MM.1S (cell line): ENCODE measurements around the gene CIAO1.

ENCODE experiments used
- DNase-seq: peaks from one replicate; pipeline ENCODE4 v3.0.0-alpha.2; 2015
- H2AFZ ChIP-seq: fragments of 300-600 bp; sonication (generic); 2 replicates; pipeline ENCODE4 v1.6.0; 2016; ENCODE audit warnings: antibody characterized with exemption, low read length
- H3F3A ChIP-seq: fragments of 300-600 bp; sonication (generic); 2 replicates; pipeline ENCODE4 v1.6.1; 2016; ENCODE audit warnings: mild to moderate bottlenecking, antibody characterized with exemption, low read length, moderate library complexity, mixed read lengths; ENCODE audit not compliant: insufficient read depth
- H3K27ac ChIP-seq: fragments of 300-600 bp; sonication (generic); 2 replicates; pipeline ENCODE4 v1.5.1; 2016; ENCODE audit warnings: mild to moderate bottlenecking, low read length
- H3K27me3 ChIP-seq: fragments of 300-600 bp; sonication (generic); replicated peaks from 2 replicates; pipeline ENCODE4 v1.6.0; 2016; ENCODE audit warnings: low read length; ENCODE audit not compliant: insufficient read depth
- H3K36me3 ChIP-seq: fragments of 300-600 bp; sonication (generic); replicated peaks from 2 replicates; pipeline ENCODE4 v1.6.1; 2016; ENCODE audit warnings: mild to moderate bottlenecking, low read length, mixed read lengths; ENCODE audit not compliant: insufficient read depth
- H3K4me1 ChIP-seq: fragments of 300-600 bp; sonication (generic); 2 replicates; pipeline ENCODE4 v1.6.1; 2016; ENCODE audit warnings: low read length, mixed read lengths
- H3K4me2 ChIP-seq: fragments of 300-600 bp; sonication (generic); 2 replicates; pipeline ENCODE4 v1.6.0; 2016; ENCODE audit warnings: low read depth, low read length
- H3K4me3 ChIP-seq: fragments of 300-600 bp; sonication (generic); 2 replicates; pipeline ENCODE4 v1.5.1; 2016; ENCODE audit warnings: low read length, mixed read lengths
- H3K79me2 ChIP-seq: fragments of 300-600 bp; sonication (generic); 2 replicates; pipeline ENCODE4 v1.6.1; 2016; ENCODE audit warnings: mixed run types, low read length, mixed read lengths
- H3K9ac ChIP-seq: fragments of 300-600 bp; sonication (generic); 2 replicates; pipeline ENCODE4 v1.6.1; 2016; ENCODE audit warnings: low read length, mixed read lengths
- H3K9me2 ChIP-seq: fragments of 300-600 bp; sonication (generic); replicated peaks from 2 replicates; pipeline ENCODE4 v1.6.1; 2016; ENCODE audit warnings: mild to moderate bottlenecking, low read length, mixed read lengths; ENCODE audit not compliant: insufficient read depth
- H3K9me3 ChIP-seq: fragments of 300-600 bp; sonication (generic); replicated peaks from 2 replicates; pipeline ENCODE4 v1.6.1; 2016; ENCODE audit warnings: mild to moderate bottlenecking, low read length, mixed read lengths; ENCODE audit not compliant: insufficient read depth
- H4K20me1 ChIP-seq: fragments of 300-600 bp; sonication (generic); 2 replicates; pipeline ENCODE4 v1.6.1; 2016; ENCODE audit warnings: mild to moderate bottlenecking, low read length, moderate library complexity, mixed read lengths; ENCODE audit not compliant: insufficient read depth
- CTCF ChIP-seq: fragments of 300-600 bp; sonication (generic); IDR thresholded peaks from 2 replicates; pipeline ENCODE4 v1.5.1; 2016; ENCODE audit warnings: antibody characterized with exemption, low read length, mixed read lengths
- EZH2 ChIP-seq: fragments of 300-600 bp; sonication (generic); optimal IDR thresholded peaks from 2 replicates; pipeline ENCODE3; 2017; ENCODE audit warnings: low read depth, mild to moderate bottlenecking, antibody characterized with exemption, low read length, mixed read lengths
- EZH2phosphoT487 ChIP-seq: fragments of 300-600 bp; sonication (generic); IDR thresholded peaks from 2 replicates; pipeline ENCODE4 v1.6.1; 2018; ENCODE audit warnings: antibody characterized with exemption, low read length

The CIAO1 gene

GRCh38 chr2:96306370-96306769 is 40.3 kb downstream of the CIAO1 start:
- Histone ChIP-seq H3K36me3 (peaks cover 7% of the 10 kb centered on the region; the same call in 1 of the 2 replicates), H3K9me2 (no peaks in the 10 kb centered on the region), H3K27ac (peak overlapping the region; percentile 50; the same call in 1 of the 2 replicates), H3K4me2 (peak overlapping the region; percentile 77), H2AFZ (peak overlapping the region; percentile 57), H3K27me3 (no peaks in the 10 kb centered on the region), H3K4me1 (peaks cover 16% of the 10 kb centered on the region), H3K4me3 (peak overlapping the region; percentile 85), H3K9me3 (no peaks in the 10 kb centered on the region), H3K79me2 (peaks cover 51% of the 10 kb centered on the region), H3K9ac (peak overlapping the region; percentile 87), H4K20me1 (no peaks in the 10 kb centered on the region), H3F3A (no peaks in the 10 kb centered on the region)
- TF ChIP-seq CTCF (no peak), EZH2 (no peak), EZH2phosphoT487 (no peak)
- DNase-seq, result no peak

- peaks cover 16% of the 10 kb centered on the region for H3K4me1 ChIP-seq
- TF ChIP-seq EZH2 (no peak), CTCF (no peak), EZH2phosphoT487 (no peak)
- no peaks in the 10 kb centered on the region for H3K27me3 ChIP-seq
Observed at GRCh38 chr2:96308248-96308647, 42.2 kb downstream of the CIAO1 start.

GRCh38 chr2:96315005-96315399 is 49.0 kb downstream of the CIAO1 start:
- Histone ChIP-seq H4K20me1 (no peaks in the 10 kb centered on the region), H3K9me3 (no peaks in the 10 kb centered on the region), H3K4me3 (no peak overlapping the region), H3K27ac (no peak overlapping the region), H3K9ac (no peak overlapping the region), H2AFZ (no peak overlapping the region), H3K27me3 (no peaks in the 10 kb centered on the region), H3K4me2 (no peak overlapping the region), H3K36me3 (no peaks in the 10 kb centered on the region), H3K4me1 (no peaks in the 10 kb centered on the region), H3K79me2 (no peaks in the 10 kb centered on the region), H3F3A (no peaks in the 10 kb centered on the region), H3K9me2 (no peaks in the 10 kb centered on the region)
- no peak for DNase-seq
- TF ChIP-seq CTCF (no peak), EZH2phosphoT487 (no peak), EZH2 (no peak)

More at GRCh38 chr2:96308248-96308647, 42.2 kb downstream of the CIAO1 start:
- H3K9me3 ChIP-seq, result no peaks in the 10 kb centered on the region
- no peaks in the 10 kb centered on the region for H4K20me1 ChIP-seq
- H3K36me3 ChIP-seq, result peaks cover 5% of the 10 kb centered on the region; the same call in 1 of the 2 replicates
- H3K4me2 ChIP-seq, result no peak overlapping the region
- no peak overlapping the region for H3K4me3 ChIP-seq
- DNase-seq, result no peak
- peaks cover 32% of the 10 kb centered on the region for H3K79me2 ChIP-seq
- H3K9me2 ChIP-seq, result no peaks in the 10 kb centered on the region
- no peak overlapping the region for H3K9ac ChIP-seq
- no peak overlapping the region for H3K27ac ChIP-seq
- H3F3A ChIP-seq, result no peaks in the 10 kb centered on the region
- H2AFZ ChIP-seq, result no peak overlapping the region
